Breast epithelium (tissue), 4 donors: ENCODE results near the gene SIGLEC14. TPM values are rescaled to one million over a fixed set of nuclear protein-coding genes. Genes with fewer than 3 reads are reported as not detected.

Source experiments
- DNase-seq, 2 donors: peaks; one replicate each; pipeline ENCODE4 v3.0.0-alpha.2; 2019; ENCODE audit warnings: low spot score in 2 of 2
- H3K27ac ChIP-seq, 2 donors: fragments of 200-600 bp; sonication (generic) in 1 of 2; one replicate each; pipeline ENCODE4 v1.5.1; 2016 to 2019; ENCODE audit warnings: mild to moderate bottlenecking in 1 of 2
- H3K27me3 ChIP-seq, 2 donors: fragments of 200-600 bp; sonication (generic) in 1 of 2; one replicate each; pipeline versions ENCODE4 v1.5.1 to v1.6.0; 2017 to 2019; ENCODE audit warnings: control low read depth in 1 of 2, mild to moderate bottlenecking in 1 of 2
- H3K36me3 ChIP-seq: fragments of 200-600 bp; one replicate; pipeline ENCODE4 v1.5.1; 2019
- H3K4me1 ChIP-seq, 2 donors: fragments of 200-600 bp; sonication (generic); one replicate each; pipeline ENCODE4 v1.5.1; 2016 to 2019; ENCODE audit warnings: control low read depth in 1 of 2
- H3K4me3 ChIP-seq, 3 donors: fragments of 200-600 bp; sonication (generic); 1 replicate in 2 of 3; 2 replicates in 1 of 3; pipeline ENCODE4 v1.5.1; 2016 to 2019; ENCODE audit warnings: mild to moderate bottlenecking in 3 of 3, moderate library complexity in 2 of 3
- H3K9me3 ChIP-seq, 2 donors: fragments of 200-600 bp; sonication (generic) in 1 of 2; one replicate each; pipeline ENCODE4 v1.5.1; 2016 to 2019; ENCODE audit warnings: control low read depth in 1 of 2
- CTCF ChIP-seq, 3 donors: fragments of 450-650 bp; IDR thresholded peaks; one replicate each; pipeline ENCODE4 v1.5.1; 2016 to 2017; ENCODE audit warnings: antibody characterized with exemption in 3 of 3, mild to moderate bottlenecking in 3 of 3, moderate library complexity in 3 of 3
- POLR2A ChIP-seq: fragments of 450-650 bp; IDR thresholded peaks from one replicate; pipeline ENCODE4 v1.6.1; 2016; ENCODE audit warnings: antibody characterized with exemption, mild to moderate bottlenecking, moderate library complexity
- POLR2AphosphoS5 ChIP-seq, 3 donors: sonication (generic); formaldehyde crosslinking; IDR thresholded peaks; one replicate each; pipeline ENCODE4 v1.6.1; 2017; ENCODE audit warnings: antibody characterized with exemption in 3 of 3
- intact Hi-C: fragments of 100-400 bp; cut with DNase I; formaldehyde crosslinking; loops from one replicate; pipeline ENCODE4 v1.15.1; 2023; ENCODE audit warnings: low total_unique reads
- total RNA-seq, 3 donors: library from RNA; depleted of rRNA; stranded (reverse); fragments of >200 nt; gene quantifications; one replicate each; pipeline ENCODE4 v1.1.0, GENCODE V29; 2016

SIGLEC14 gene
- total RNA-seq, 3 donors from 2014 or later = 2.0 to 5.9 TPM; not detected in 1

DNA sequence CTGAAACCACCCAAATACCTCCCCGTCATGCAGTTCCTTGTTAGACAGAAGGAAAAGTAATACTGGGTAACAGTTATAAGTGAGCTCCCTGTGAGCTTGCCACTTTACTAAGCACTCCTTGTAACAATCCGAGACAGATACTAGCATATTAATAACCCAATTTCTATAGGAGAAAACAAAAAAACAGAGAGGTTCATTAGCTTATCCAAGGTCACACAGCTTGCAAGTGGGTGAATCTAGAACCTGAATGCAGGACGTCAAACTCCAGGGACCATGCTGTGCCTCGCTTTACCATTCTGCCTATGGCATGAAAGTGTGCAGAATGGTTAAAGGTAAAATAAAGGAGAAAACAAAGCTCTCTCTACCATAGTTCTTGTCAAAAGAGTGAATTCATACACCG lies 31.8 kb downstream of the SIGLEC14 start:
- no peak overlapping the region for H3K27ac ChIP-seq
- DNase-seq = no peak
- no peaks in the 10 kb centered on the region for H3K27me3 ChIP-seq
- no peaks in the 10 kb centered on the region for H3K9me3 ChIP-seq
- no peaks in the 10 kb centered on the region for H3K36me3 ChIP-seq
- H3K4me1 ChIP-seq = no peaks in the 10 kb centered on the region
- no peak for TF ChIP-seq POLR2A
- no peak for TF ChIP-seq CTCF (IDR thresholded peaks at IDR 0.05)
- no peak for TF ChIP-seq POLR2AphosphoS5 (IDR thresholded peaks at IDR 0.05)
- intact Hi-C loops = no loop called here
- no peak overlapping the region for H3K4me3 ChIP-seq

GRCh38 chr19:51610576-51610975 lies 36.0 kb downstream of the SIGLEC14 start:
- no peak for DNase-seq
- TF ChIP-seq POLR2AphosphoS5 (IDR thresholded peaks at IDR 0.05) = no peak
- H3K4me3 ChIP-seq = no peak overlapping the region
- H3K4me1 ChIP-seq = no peaks in the 10 kb centered on the region
- no peaks in the 10 kb centered on the region for H3K36me3 ChIP-seq
- H3K9me3 ChIP-seq = no peaks in the 10 kb centered on the region
- H3K27me3 ChIP-seq = no peaks in the 10 kb centered on the region
- no peak overlapping the region for H3K27ac ChIP-seq
- intact Hi-C loops = no loop called here

GRCh38 chr19:51607920-51608562 lies 38.6 kb downstream of the SIGLEC14 start:
- intact Hi-C loops = loop anchor here (5.0 kb wide), 1 partner anchor 1934 kb away; no protein-coding TSS in a partner anchor
- peak in 2 of 3 donors; percentile 40 to 48 for TF ChIP-seq CTCF (IDR thresholded peaks at IDR 0.05)
- TF ChIP-seq POLR2A = no peak
- Histone ChIP-seq H3K36me3 (no peaks in the 10 kb centered on the region), H3K27ac (no peak overlapping the region), H3K27me3 (no peaks in the 10 kb centered on the region), H3K4me3 (no peak overlapping the region), H3K9me3 (no peaks in the 10 kb centered on the region), H3K4me1 (no peaks in the 10 kb centered on the region)
- peak in 1 of 2 donors; percentile 84 for DNase-seq

DNA sequence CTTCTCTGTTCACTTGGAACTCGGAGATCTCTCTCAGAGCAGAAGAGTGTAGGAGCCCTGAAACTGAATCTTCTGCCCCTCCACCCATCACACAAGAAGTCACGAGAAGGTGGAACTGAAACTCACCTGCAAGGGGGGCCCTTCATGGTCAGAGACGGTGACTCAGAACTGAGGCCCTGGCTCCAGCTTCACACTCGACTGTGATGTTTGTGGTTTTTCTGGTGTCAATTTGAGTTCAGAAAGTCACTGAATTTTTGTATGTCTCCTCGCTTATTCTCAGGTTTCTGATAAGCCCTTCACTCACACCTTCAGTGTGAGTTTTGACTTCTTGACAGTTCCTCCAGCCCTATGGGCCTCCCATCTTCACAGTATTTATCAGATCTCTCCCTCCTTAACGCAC lies 39.5 kb downstream of the SIGLEC14 start:
- Histone ChIP-seq H3K9me3 (no peaks in the 10 kb centered on the region), H3K27me3 (no peaks in the 10 kb centered on the region), H3K27ac (no peak overlapping the region), H3K4me1 (no peaks in the 10 kb centered on the region), H3K4me3 (no peak overlapping the region), H3K36me3 (no peaks in the 10 kb centered on the region)
- DNase-seq = no peak
- TF ChIP-seq POLR2AphosphoS5 (IDR thresholded peaks at IDR 0.05) = no peak
- TF ChIP-seq POLR2A = no peak
- no peak for TF ChIP-seq CTCF (IDR thresholded peaks at IDR 0.05)
- intact Hi-C loops = loop anchor here (5.0 kb wide), 1 partner anchor 1935 kb away; no protein-coding TSS in a partner anchor

DNA sequence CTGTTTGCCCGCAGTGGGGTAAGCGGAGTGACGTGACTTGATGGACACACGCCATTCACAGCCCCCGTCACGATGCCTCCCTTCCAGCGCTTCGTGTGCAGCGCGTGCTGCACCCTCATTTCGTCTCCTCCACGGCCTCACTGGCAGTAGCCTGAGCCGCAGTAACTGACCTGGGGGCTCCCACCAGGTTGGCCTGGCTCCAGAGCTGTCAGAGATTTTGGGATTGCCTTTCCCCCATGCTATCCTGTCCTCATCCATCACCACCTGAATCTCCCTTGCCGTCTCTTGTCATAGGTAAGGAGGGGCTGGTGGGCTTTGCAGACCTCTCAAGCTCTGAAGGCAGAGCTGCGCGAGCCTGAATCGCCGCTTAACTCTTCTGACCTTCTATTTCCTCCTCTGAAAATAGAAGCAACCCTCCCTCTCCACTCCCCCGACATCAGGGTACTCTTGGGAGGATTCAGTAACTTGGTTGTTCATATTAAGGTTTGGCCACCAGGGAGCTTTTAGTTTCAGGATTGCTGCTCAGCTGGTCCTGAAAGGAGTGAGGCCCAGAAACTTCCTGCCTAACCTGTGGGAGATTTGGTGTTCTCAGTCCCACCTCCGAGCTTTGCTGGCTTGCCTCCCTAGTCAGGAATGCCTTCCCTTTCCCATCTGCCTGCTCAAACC lies 44.3 kb downstream of the SIGLEC14 start:
- Histone ChIP-seq H3K27me3 (peaks cover 0 to 6% of the 10 kb centered on the region in 2 donors), H3K4me3 (no peak overlapping the region), H3K9me3 (no peaks in the 10 kb centered on the region), H3K4me1 (no peaks in the 10 kb centered on the region), H3K27ac (no peak overlapping the region), H3K36me3 (no peaks in the 10 kb centered on the region)
- TF ChIP-seq POLR2A (no peak), CTCF (IDR thresholded peaks at IDR 0.05) (no peak), POLR2AphosphoS5 (IDR thresholded peaks at IDR 0.05) (no peak)
- no peak for DNase-seq
- intact Hi-C loops = no loop called here
